DMS79 (cell line): ENCODE results near the gene SLC26A8.
"Not testable (repeated sequence)": the region's sequence is repeated elsewhere in the genome, so short reads cannot be mapped to it uniquely, and the experiment has no call there.

Source experiments
- DNase-seq: peaks from one replicate; lab custom pipeline; 2025; lab: John Stamatoyannopoulos, UW

The SLC26A8 gene

DNA sequence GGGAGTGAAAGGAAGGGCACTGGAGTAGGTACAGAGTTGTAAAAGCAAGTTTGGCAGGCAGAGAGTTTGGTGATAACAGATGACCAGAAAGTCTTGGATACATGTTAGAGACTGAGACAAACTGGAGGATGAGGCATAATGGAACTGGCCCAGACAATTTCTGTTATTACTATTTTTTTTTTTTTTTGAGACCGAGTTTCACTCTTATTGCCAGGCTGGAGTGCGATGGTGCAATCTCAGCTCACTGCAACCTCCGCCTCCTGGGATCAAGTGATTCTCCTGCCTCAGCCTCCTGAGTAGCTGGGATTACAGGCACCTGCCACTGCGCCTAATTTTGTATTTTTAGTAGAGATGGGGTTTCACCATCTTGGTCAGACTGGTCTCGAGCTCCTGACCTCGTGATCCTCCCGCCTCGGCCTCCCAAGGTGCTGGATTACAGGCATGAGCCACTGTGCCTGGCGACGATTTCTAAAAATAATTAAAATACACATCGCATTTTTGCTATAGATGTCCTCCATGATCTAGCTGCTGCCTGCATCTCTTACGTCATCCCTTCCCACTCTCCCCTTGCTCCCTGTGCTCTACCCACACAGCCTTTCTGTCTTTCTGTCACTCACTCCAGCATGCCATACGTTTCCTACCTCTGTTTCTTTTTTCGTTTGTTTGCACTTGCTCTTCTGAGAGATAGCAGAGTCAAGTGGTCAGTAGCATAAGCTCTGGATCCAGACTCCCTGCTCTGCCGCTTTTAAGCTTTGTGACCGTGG is 26.7 kb upstream of the SLC26A8 start:
- DNase-seq, result no peak

DNA sequence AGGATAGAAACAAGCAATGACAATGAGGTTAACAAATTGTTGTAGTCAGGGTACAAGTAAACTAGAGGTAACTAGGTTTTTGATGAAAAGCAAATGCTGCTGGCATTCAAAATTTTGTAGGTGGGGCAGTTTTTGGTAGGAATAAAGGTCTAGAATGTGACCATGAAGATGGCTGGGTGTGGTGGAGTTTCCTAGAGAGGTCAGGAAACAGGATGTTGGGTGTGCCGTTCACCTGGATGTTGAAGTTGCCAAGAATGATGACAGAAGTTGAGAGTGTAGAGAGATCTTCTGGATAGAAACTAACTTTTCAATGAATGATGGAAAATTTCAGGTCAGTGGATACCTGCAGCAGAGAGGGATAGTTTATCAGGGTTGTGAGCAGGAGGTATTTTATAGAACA is 25.9 kb upstream of the SLC26A8 start:
- DNase-seq, result no peak

DNA sequence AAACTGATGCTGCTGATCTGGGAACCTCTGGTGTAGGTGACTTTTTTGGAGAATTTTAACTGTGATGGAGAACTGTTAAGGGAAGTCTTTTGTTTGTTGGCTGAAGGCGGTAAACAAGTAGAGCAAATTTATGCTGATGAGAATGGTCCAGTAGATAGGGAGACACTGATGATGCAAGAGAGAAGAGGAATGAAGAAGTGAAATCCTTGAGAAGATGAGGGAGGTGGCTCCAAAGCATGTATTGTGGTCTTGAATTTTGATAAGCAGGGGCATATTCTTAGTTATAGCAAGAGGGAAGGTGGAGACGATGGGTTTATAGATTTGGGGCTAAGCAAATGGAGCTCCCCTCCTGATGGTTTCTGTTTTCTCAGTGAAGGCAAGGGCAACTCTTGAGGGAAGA is 25.1 kb upstream of the SLC26A8 start:
- no peak for DNase-seq

DNA sequence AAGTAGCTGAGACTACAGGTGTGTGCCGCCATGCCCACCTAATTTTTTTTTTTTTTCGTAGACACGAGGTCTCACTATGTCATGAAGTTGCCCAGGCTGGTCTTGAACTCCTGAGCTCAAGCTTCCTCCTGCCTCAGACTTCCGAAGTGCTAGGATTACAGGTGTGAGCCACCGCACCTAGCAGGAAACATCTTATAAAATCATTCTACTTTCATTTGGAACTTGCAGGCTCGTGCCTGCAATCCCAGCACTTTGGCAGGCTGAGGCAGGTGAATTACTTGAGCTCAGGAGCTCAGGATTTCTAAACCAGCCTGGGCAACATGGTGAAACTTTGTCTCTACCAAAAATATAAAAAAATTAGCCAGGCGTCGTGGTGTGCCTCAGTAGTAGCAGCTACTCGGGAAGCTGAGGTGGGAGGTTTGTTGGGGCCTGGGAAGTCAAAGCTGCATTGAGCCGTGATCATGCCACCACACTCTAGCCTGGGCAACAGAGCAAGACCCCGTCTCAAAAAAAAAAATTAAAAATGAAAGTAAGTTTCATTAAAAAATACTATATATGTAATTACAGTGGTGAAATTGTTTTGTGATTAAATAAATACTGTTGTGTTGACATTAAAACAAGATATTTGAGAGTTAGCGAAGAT is 18.3 kb upstream of the SLC26A8 start:
- no peak for DNase-seq

DNA sequence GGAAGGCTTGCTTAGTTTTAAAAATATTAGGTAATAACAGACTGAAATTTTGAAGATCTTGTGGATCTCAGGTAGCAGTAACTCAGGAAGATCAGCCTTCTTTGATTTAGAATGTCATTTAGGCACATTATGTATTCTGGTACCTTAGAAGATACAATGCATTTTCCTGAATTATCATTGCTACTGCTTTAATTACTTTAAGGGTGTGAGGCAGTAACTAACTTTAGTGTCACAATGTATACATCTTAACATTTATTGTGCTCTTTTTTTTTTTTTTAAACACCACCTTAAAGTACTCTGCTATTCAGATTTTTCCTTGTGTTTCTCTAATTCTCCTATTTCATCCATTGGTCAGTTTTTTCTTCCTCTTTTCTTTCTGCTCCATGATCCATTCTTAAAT is 16.5 kb upstream of the SLC26A8 start:
- DNase-seq, result no peak

DNA sequence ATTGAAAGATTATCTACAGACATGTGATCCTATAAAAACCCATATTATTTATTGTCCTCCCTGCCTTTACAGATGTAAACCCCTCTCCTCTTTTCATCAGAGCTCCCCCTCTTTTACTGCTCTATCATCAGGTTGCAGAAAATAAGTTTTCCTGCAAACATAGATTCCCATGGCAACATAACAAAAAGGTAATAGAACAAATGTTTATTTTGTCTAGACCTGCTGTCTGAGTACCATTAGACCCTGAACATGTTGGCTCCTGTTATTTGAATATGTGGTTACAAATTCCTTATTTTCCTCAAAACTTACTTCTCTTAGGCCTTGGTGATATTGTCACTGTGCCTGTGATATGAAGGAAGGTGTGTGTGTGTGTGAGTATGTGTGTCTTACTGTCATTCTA is 14.7 kb upstream of the SLC26A8 start:
- DNase-seq, result no peak

DNA sequence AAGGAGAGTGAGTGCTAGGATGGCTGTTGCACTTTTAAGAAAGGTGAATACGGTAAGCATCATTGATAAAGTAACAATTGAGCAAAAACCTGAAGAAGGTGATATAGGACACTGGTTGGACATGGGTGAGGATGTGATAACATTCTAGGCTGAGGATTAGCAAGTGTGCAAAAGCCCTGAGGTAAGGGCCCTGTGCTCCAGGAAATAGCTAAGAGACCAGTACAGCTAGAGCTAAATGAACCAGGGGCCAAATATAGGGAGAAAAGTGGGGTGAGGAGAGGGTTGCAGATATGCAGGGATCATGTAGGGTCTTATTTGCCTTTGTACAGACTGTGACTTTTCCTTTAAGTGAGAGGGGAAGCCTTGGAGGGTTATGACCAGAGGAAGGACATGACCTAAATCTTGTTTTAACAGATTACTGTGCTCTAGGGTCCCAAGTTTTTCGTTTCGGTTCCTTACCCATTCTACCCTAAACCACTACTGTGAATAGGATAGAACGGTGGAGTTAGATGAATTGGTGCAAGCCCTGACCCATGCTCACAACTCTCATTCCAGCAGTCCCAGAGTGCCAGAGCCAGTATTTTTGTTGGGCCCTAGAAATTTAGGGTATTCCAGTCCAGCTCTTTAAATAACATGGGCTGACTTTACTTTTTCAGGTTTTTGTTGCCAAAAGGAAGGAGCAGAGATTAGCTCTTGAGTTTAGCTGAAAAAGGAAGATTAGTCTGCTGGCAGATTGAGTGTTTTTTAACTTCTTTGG is 13.9 kb upstream of the SLC26A8 start:
- DNase-seq, result no peak

DNA sequence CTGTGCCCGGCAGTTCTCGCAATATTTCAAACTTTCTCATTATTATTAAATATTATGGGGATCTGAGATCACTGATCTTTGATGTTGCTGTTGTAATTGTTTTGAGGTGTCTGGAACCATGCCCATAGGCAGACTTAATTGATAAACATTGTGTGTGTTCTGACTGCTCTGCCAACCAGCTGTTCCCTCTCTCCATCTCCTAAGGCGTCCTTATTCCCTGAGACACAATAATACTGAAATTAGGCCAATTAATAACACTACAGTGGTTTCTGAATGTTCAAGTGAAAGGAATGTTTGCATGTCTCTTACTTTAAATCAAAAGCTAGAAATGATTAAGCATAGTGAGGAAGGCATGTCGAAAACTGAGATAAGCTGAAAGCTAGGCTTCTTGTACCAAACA is 10.8 kb upstream of the SLC26A8 start:
- DNase-seq, result no peak

DNA sequence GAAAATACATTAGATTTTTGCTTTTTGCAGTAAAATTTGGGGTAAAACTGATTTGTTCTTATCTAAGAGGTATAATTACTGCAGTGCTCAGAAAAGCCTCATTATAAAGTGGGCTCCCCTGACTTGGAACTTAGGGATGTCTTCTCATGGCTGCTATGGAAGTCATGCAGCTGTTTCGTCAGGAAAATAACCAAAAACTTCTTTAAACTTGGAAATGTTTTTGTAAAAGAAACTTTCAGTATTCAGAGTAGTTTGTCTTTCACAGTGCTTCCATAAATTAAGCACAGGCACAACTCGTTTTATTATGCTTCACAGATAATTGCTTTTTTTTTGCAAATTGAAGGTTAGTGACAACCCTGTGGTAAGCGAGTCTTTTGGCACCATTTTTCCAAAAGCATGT is 10.0 kb upstream of the SLC26A8 start:
- no peak for DNase-seq

DNA sequence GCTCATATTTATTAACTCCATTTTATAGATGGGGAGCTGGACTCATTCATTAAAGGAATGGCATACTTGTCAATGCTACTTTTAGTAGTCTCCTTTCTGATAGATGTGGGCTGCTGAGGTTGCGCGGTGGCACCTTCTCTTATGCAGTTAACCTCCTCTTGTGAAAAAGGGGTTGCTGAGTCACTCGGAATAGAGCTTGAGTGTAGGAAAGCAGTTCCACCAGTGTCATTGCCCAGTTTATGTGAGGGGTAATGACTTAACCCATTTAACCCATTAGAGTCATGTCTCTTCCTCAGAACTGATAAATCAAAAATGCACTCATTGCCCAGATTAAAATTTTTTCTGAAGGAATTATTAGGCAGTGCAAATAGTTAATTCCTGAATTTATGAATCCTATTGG is 9.5 kb upstream of the SLC26A8 start:
- no peak for DNase-seq

DNA sequence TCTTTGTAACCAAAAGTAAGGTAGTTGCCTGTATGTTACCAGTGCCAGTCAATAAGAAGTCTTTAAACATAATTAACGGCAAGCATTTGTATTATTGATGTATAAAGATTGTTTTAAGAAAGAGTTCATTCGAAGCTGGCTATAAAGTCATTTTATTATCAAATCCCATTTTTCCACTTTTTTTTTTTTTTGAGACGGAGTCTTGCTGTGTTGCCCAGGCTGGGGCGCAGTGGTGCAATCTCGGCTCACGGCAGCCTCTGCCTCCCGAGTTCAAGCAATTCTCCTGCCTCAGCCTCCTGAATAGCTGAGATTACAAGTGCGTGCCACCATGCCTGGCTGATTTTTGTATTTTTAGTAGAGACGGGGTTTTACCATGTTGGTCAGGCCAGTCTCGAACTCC is 8.7 kb upstream of the SLC26A8 start:
- not testable (repeated sequence) for DNase-seq

DNA sequence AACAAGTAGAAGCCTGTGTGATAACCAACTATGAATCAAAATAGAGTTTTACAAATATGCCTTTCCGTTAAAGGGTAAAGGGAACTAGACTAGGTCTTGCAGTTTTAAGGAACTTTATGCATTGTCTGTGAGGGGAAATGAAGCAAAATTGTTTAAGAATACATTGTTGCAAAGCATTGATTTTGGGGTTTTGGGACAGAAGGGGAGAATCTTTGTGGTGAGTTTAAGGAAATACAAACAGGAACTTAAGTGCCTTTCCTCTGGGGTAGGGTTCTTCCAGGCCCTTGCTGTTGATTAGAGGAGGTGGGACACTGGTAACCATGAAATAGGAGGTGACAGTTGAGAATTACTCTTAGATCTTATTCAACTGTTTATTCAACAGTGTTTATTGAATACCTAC is 7.8 kb upstream of the SLC26A8 start:
- no peak for DNase-seq

DNA sequence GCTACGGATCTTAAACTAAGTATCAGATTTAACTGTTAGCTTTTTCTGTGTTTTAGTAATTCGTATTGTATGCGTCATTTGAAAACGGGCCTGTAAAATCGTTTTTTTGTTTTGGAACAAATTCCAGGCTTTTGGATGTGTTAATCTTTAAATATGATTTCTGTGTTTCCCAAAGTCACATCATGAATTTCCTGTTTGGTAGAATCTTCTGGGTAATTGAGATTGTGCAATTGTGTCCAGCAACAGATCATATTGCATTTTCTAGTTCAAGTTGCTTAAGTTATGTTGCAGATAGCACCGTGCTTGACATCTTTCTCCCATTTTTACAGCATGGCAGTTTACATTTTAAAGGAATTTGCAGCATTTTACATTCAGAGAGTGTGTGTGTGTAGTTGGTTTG is 5.0 kb upstream of the SLC26A8 start:
- no peak for DNase-seq

DNA sequence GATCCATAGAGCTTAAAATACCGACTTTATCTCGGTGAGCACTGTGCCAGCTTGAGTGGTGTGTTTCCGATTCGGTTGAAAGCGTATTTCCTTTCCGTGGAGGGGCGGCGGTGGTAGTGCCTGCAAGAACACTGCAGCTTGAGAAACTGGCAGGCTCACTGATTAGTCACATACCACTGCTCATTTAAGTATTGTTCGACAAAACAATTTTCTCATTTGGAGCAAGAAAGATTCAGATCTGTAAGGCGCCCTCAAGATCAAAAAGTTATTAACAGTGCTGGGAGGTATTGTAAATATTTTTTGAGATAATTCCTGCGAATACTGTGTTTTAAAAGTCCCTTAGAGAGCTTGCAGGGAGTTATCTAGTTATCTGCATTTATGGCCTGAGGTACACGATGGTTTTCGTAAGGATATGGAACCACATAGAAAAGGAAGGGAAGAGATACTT is 4.5 kb upstream of the SLC26A8 start:
- DNase-seq, result peak; percentile 61

DNA sequence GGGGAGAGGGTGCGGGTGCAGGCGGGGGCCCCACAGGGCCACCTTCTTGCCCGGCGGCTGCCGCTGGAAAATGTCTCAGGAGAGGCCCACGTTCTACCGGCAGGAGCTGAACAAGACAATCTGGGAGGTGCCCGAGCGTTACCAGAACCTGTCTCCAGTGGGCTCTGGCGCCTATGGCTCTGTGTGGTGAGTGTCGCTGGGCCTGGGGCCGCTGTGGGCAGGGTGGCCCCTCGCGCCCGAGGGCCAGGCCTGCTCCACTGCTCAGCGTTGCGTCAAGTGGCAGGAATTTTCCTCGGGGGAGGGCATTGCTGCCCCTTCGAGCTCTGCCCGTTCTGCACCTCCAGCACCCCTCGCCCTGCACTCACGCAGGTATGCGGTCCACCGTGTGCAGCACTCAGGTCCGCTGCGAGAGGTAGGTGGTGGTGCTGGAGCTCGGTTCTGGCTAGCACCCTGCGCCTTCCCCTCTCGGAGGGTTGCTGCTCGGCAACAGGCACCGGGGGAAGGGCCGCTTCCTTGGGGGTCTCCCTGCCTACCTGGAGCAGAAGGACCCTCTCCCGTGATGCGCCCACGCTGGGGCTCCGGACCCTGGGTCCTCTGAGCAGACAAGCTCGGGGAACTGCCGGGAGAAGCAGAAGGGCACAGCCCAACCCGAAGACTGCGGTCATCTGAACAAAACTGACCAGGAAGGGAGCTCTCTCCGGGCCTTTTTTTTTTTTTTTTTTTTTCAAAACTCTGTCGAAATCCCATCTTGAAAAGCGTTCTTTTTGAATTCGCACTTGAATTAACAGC is 3.8 kb upstream of the SLC26A8 start:
- DNase-seq, result peak; percentile 9

DNA sequence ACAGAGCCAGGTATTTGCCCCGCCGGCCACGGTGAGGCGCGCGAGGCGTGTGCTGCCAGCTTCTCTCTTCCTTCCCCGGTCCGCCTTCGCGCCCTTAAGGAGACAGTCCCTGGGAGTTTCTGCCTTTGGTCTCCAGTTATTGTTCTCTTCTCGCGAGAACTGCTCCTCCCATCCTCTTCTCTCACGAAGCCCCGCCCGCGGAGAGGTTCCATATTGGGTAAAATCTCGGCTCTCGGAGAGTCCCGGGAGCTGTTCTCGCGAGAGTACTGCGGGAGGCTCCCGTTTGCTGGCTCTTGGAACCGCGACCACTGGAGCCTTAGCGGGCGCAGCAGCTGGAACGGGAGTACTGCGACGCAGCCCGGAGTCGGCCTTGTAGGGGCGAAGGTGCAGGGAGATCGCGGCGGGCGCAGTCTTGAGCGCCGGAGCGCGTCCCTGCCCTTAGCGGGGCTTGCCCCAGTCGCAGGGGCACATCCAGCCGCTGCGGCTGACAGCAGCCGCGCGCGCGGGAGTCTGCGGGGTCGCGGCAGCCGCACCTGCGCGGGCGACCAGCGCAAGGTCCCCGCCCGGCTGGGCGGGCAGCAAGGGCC is 3.2 kb upstream of the SLC26A8 start, which contains the start of gene MAPK14:
Gene MAPK14, plus strand, starts transcription at position 308 of the 587 bp plus-strand sequence. CDS start 350 bp downstream, outside the sequence.
- peak; percentile 99 for DNase-seq

DNA sequence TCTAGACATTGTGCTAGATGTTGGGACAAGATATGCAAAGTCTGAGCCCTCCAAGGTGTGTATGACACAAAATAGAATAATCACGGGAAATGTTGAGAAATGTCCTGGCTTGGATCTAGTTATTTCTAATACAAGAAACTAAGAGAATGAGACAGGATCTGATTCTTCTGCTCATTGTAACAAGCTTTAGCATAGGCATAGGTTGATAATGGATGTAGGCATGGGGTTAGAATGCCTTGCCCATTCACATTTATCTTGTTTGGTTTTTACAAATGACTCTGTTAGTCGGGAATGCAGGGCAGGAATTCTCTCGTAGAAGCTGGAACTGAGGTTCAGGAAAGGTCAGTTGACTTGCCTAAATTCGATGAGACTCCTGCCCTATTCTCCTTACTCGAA is 1.5 kb upstream of the SLC26A8 start:
- DNase-seq, result no peak

DNA sequence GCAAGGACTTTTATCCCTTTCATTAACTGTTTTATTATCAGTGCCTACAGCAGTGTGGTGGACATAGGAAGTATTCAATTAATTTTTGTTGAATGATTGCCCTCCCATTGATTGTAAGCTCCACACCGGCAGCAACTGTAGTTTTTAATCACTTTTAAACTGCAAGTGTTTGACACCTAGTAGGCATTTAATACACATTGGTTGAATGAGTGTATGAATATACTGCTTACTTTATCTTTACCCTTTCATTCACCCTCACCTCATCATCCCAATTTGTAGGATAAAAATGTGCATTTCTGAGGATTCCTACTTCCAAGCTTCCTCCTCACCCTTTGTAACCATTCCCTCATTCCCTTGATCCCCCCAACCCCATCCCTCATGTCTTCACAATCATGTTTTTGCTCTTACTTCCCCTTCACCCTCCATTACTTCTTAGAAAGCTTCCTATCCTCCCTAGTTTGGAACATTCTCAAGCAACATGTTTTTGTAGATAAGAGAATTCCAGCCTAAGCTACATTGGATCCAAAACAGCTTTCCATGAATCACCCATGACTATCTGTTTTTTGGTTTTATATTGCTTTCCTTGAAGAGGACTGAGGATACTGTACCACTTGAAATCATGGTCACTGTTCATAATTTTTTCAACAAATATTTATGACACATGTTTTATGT is 955 bp upstream of the SLC26A8 start:
- no peak for DNase-seq

DNA sequence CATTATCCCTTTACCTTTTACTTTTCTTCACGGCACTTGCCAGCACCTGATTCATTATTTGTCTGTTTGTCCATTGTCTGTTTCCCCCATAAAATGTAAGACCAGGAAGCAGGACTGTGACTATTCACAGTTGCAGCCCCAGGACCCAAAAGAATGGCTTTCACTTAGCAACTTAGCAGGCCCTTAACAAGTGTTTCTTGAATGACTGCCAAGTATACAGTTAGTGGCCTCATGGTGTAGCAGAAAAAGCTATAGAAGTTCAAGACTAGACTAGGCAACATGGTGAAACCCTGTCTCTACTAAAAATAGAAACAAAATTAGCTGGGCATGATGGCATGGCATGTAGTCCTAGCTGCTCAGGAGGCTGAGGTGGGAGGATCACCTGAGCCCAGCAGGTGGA is 4.3 kb downstream of the SLC26A8 start:
- DNase-seq, result peak; percentile 42

DNA sequence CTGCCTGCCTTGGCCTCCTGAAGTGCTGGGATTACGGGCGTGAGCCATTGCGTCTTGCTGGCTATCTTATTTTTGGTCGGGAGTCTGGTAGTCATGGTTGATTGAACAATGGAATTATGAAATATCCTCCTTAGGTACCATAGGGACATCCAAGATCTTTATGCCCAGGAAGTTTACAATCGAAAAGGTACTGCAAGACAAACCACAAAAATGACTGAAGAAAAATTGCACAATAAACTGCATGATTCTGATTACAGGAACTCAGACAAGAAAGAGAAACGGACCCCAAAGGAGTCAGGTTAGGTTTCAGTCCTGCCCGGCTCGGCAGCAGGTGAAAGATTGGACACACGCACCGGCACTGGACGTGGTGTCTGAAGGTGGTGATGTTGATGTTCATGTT is 5.3 kb downstream of the SLC26A8 start:
- no peak for DNase-seq

DNA sequence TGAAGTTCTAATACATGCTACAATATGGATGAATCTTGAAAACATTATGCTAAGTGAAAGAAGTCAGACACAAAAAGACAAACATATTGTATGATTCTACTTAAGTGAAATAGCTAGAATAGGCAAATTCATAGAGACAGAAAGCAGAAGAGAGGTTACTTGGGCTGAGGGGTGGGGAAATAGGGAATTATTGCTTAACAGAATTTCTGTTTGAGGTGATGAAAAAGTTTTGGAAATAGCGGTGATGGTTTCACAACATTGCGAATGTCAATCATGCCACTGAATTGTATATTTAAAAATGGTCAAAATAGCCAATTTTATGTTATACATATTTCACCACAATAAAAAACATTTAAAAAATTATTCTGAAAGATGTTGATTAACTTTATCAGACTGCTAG is 6.1 kb downstream of the SLC26A8 start:
- no peak for DNase-seq
